SH-SY5Y (cell line): Measurements from ENCODE around the gene ZP1.

Experiments used
- GATA2 ChIP-seq: IDR thresholded peaks from 2 replicates; pipeline ENCODE4 v1.6.1; 2011; ENCODE audit warnings: mild to moderate bottlenecking, low read depth, low read length
- GATA3 ChIP-seq: IDR thresholded peaks from 2 replicates; pipeline ENCODE4 v1.6.1; 2011; ENCODE audit warnings: low read depth, mild to moderate bottlenecking, low read length, moderate library complexity

DNA sequence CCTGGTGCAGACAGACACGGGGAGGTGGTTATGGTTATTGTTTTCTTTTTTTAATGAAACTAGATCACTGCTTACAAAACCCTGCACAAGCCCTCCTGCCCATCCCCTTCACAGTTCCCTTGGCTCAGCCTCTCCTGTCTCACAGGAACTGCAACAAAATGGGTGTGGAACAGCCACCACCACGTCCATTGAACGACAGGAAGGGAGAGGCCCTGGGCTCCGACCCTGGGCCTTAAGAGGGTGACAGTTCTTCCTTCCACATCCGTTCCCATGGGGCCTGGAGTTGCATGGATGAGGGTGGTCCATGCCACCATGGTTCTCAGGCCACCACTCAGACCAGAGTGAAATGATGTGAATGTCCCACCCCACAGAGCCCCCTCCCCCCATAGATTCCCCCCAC is 23.4 kb downstream of the ZP1 start:
- no peak for TF ChIP-seq GATA3
- TF ChIP-seq GATA2 = no peak
